Measurements from ENCODE around the gene PLXNB3.
"Not testable (repeated sequence)": the region's sequence is repeated elsewhere in the genome, so short reads cannot be mapped to it uniquely, and the experiment has no call there.

Gene PLXNB3

GRCh38 chrX:153733651-153734240 is 30.3 kb upstream of the PLXNB3 start:
- no peak for DNase-seq

DNA sequence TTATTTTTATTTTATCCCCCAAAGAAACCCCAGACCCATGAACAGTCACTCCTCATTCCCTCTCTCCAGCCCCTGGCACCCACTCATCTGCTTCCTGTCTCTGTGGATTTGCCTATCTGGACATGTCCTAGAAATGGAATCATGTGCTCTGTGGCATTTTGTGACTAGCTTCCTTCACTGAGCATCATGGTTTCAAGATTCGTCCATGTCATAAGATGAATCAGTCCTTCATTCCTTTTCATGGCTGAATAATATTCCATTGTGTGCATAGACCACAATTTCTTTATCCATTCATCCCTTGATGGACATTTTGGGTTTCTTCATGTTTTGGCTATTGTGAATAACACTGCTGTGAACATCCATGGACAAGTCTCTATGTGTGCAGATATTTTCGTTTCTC is 29.2 kb upstream of the PLXNB3 start:
- no peak for DNase-seq

- no peak for DNase-seq
Observed at GRCh38 chrX:153735274-153735673, 28.8 kb upstream of the PLXNB3 start.

- DNase-seq: no peak
Observed at GRCh38 chrX:153736071-153736820, 27.8 kb upstream of the PLXNB3 start.

- DNase-seq: no peak
Observed at GRCh38 chrX:153736871-153737441, 27.1 kb upstream of the PLXNB3 start.

DNA sequence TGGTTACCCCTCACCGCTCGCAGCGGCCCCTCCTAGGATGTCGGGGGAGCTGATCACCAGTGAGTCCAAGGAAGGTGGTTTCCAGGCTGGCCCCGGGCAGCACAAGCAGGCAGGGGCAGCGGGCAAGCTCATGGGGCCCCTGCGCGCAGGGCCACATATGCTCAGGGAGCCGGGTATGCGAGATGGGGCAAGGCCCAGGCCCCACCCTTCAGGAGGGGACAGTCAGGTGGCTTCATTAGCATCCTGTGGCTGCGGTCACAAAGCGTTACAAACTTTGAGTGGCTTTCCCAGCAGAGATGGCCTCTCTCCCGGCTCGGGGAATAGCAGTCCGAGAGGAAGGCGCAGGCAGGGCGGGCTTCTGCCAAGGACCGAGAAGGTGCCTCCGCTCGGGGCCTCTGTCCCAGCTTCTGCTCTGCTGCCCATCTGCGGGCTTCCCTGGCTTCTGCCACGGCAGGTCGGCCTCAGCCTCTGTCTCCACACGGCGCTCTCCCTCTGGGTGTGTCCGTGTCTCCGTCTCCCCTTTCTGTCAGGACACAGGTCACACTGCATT is 25.9 kb upstream of the PLXNB3 start:
- DNase-seq: no peak

DNA sequence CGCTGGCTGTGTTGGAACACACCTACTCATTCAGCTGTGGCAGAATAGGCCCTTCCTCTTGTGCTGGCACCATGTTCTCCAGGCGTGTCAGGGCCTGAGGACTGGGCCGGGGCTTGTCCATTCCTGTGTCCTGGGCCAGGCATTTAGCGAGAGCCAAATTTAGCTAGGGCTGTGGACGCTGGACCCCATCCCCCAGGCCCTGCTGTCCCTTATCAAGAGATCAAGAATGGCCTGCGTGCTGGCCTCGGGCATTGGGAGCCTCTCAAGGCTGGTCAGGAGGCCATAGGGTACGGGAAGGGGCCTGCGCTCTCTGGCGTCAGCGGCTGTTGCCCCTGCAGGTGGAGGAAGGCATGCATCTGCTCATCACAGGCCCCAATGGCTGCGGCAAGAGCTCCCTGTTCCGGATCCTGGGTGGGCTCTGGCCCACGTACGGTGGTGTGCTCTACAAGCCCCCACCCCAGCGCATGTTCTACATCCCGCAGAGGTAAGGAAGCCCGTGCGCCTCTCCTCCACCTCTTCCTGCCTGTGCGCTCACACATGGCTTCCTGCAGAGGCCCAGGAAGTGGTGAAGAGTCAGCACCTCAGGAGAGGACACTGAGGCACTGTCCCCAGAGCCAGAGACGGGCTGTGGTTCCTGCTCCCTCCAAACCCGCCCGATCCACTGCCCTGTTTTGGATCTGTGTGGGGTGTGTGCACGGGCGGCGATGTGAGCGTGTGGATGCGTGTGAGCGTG is 24.1 kb upstream of the PLXNB3 start:
- no peak for DNase-seq

DNA sequence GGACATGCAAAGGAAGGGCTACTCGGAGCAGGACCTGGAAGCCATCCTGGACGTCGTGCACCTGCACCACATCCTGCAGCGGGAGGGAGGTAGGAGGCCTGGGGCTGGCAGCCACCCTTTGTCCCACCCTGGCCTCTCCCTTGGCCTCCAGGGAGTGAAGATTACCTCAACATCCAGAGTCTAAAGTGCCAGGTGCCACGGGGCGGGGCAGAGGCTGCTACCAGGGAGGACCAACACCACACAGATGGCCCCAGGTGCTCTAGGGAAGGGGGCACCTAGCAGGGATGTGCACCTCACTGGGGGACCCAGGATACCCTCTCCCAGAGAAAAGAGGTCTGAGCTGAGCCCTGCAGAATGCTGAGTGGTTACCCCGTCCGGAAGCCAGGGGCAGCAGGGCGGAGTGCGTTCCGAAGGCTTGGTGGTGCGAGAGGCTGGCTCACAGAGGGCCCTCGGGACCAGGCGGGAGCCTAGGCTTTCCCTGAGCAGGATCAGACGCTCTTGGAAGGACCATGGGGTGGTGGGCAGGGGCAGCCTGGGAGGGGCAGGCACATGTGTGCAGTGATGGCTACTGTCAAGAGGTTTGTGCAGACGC is 23.3 kb upstream of the PLXNB3 start:
- no peak for DNase-seq

DNA sequence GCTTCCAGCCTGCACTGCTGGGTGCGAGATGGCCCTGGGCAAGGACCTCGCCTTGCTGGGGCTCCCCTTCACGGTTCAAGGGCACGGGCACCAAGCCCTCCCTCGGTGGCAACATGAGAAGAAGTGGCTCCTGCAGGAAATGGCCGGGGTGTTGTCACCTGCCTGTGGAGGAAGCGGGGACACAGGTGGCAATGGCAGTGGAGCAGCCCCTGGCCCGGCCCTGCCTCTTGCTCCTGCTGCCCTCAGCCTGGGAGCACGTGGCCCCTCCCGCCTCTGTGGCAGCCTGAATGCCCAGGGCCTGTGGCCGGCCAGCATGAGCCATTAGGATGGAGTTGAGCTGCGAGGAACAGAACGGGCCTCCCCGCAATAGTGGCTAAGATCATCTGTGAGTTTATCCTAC is 22.6 kb upstream of the PLXNB3 start:
- DNase-seq: no peak

- not testable (repeated sequence) for DNase-seq
Observed at GRCh38 chrX:153742111-153742510, 21.9 kb upstream of the PLXNB3 start.

DNA sequence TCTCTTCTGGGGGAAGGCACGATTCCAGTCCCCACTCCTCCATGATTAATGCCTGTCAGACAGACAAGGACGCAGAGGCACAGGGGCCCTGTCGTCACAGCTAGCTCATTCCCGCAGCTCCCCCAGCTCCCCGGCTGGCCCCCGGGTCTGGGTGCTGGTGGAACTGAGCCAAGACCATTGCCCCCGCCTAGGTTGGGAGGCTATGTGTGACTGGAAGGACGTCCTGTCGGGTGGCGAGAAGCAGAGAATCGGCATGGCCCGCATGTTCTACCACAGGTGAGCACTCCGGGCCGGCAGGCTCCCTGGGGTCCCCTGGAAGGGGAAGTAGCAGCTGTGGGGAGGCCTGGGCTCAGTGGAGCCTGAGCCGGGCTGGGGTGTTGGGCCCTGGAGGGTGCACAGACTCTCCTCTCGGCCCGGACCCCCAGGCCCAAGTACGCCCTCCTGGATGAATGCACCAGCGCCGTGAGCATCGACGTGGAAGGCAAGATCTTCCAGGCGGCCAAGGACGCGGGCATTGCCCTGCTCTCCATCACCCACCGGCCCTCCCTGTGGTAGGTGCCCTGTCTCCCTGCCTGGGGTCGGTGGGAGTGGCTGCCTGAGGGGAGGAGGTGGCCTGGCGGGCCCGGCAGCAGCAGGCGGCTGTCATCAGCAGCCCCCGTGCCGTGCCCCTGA is 21.1 kb upstream of the PLXNB3 start:
- not testable (repeated sequence) for DNase-seq

DNA sequence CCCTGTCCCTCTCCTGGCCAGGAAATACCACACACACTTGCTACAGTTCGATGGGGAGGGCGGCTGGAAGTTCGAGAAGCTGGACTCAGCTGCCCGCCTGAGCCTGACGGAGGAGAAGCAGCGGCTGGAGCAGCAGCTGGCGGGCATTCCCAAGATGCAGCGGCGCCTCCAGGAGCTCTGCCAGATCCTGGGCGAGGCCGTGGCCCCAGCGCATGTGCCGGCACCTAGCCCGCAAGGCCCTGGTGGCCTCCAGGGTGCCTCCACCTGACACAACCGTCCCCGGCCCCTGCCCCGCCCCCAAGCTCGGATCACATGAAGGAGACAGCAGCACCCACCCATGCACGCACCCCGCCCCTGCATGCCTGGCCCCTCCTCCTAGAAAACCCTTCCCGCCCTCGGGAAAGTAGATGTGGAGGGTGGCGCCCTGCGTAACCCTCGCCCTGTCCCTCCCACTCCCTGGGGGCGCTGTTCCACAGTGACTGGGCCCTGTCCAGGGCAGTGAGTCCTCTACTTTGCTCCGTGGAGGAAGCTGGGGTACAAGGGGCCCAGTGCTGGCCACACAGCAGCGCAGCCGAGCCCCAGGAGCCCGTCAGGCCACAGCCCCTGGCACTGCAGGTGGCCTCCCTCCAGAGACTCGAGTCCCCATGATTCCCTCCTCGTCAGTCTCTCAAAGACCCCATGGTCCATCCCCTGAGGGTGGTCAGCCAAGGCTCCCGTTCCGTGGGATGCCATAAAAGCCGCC is 20.4 kb upstream of the PLXNB3 start:
- DNase-seq: not testable (repeated sequence)

GRCh38 chrX:153744210-153745066 is 19.6 kb upstream of the PLXNB3 start:
- DNase-seq: peak in 1 of 2 donors; percentile 1

DNA sequence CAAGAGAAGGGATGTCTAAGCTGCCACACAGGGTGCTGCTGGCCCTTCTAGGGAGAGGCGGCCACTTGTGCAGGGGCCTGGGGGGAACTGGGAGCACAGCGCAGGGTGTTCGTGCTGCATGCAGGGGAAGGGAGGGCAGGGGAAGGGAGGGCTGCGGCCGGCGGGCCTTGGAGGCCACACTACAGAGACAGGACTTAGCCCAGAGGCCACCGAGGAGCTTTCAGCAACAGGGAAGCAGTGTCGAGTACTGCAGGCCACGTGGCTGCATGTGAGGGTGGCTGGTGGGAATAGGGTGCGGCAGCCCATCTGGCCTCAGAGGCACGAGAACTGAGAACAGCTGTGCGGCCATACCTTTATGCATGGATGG is 19.0 kb upstream of the PLXNB3 start:
- DNase-seq: not testable (repeated sequence)

DNA sequence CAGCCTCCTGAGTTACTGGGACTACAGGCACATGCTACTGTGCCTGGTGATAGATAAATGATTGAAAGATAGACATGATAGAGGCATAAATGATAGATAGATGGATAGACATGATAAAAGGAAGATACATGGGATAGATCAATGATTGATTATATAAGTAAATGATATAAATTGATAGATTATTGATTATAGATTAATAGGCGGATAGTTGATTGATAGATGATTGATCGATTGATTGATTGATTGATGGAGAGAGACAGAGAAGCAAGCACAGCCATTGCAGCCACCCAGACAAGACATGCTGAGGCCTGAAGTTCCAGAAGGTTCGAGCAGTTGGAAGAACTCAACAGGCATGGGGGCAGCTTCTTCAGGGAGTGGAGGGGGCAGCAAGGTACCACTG is 17.7 kb upstream of the PLXNB3 start:
- no peak for DNase-seq

DNA sequence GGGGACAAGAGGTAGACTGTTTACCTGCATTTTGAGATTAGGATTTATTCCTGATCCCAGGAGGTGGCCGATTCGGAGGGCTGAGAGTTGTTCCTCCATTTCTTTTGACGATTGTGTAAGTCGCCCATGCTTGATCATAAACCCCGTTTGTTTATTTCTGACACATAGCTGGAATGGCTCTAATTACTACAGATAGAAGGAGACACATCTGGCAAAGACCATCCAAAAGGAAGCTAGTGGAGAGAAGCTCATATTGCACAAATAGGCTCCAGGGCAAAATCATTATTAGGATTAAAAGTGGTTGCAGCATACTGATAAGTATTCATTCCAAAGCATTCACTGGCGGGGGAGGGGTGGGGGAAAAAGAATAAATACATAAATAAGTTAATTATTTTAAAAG is 17.1 kb upstream of the PLXNB3 start:
- not testable (repeated sequence) for DNase-seq

DNA sequence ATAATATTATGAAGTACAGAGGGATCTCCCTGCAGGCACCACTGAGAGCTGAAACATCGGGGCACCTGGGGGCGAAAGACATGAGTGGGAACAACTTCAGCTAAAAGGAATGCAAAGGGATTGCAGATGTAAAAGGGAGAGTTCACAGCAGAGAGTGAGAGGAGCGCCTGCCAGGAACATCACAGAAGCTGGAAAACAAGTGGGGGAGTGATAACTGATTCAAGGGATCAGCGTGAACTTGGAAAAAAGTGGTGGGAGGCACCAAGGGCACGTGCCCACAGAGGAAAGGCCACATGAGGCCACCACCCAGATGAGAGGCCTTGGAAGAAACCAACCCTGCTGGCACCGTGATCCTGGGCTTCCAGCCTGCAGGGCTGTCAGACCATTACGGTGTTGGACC is 15.0 kb upstream of the PLXNB3 start:
- not testable (repeated sequence) for DNase-seq

- DNase-seq: no peak
Observed at GRCh38 chrX:153750127-153750774, 13.8 kb upstream of the PLXNB3 start.

GRCh38 chrX:153755136-153755535 is 8.9 kb upstream of the PLXNB3 start:
- DNase-seq: no peak

GRCh38 chrX:153761863-153762262 is 2.2 kb upstream of the PLXNB3 start:
- DNase-seq: no peak

All from bone marrow (tissue), 2 donors.